Small intestine (tissue), 7 donors: ENCODE results near the gene PKP2. TPM values are rescaled to one million over a fixed set of nuclear protein-coding genes. Genes with fewer than 3 reads are reported as not detected.

Experiments
- DNase-seq, 2 donors: peaks; one replicate each; pipeline versions ENCODE4 v3.0.0 to v3.0.0-alpha.2; 2013
- FAIRE-seq: peaks from 2 replicates; lab custom pipeline; 2012; peaks lifted over from hg19 to GRCh38; lab: Jason Lieb, UNC
- H3K27ac ChIP-seq, 3 donors: one replicate each; pipeline ENCODE4 v1.5.1; 2013; ENCODE audit warnings: low read length in 2 of 3, mild to moderate bottlenecking in 2 of 3, control low read depth in 1 of 3, inconsistent platforms in 1 of 3, low read depth in 1 of 3, moderate library complexity in 1 of 3
- H3K27me3 ChIP-seq, 3 donors: one replicate each; pipeline ENCODE4 v1.6.1; 2013; ENCODE audit warnings: low read length in 3 of 3, inconsistent platforms in 1 of 3; ENCODE audit not compliant: control insufficient read depth in 3 of 3, insufficient read depth in 3 of 3
- H3K36me3 ChIP-seq, 3 donors: one replicate each; pipeline ENCODE4 v1.6.1; 2013; ENCODE audit warnings: low read length in 3 of 3, inconsistent platforms in 1 of 3, low read depth in 1 of 3, mild to moderate bottlenecking in 1 of 3, moderate library complexity in 1 of 3; ENCODE audit not compliant: control insufficient read depth in 3 of 3, insufficient read depth in 2 of 3
- H3K4me1 ChIP-seq, 3 donors: one replicate each; pipeline ENCODE4 v1.6.1; 2013; ENCODE audit warnings: low read length in 2 of 3, inconsistent platforms in 1 of 3, low read depth in 1 of 3, mild to moderate bottlenecking in 1 of 3, moderate library complexity in 1 of 3; ENCODE audit not compliant: control insufficient read depth in 3 of 3, insufficient read depth in 2 of 3
- H3K4me3 ChIP-seq, 3 donors: one replicate each; pipeline ENCODE4 v1.5.1; 2013; ENCODE audit warnings: low read length in 3 of 3, control low read depth in 1 of 3, inconsistent platforms in 1 of 3, low read depth in 1 of 3, mild to moderate bottlenecking in 1 of 3, moderate library complexity in 1 of 3
- H3K9me3 ChIP-seq, 2 donors: one replicate each; pipeline ENCODE4 v1.6.1; 2013; ENCODE audit warnings: low read depth in 1 of 2, low read length in 1 of 2; ENCODE audit not compliant: control insufficient read depth in 2 of 2, insufficient read depth in 1 of 2
- WGBS, 3 donors: extraction: QIAGEN DNeasy Blood & Tissue Kit; methylation state at CpG; one replicate each; pipeline ENCODE4 v1.1.7; 2013; 5-methylcytosine and 5-hydroxymethylcytosine counted together
- polyA plus RNA-seq, 4 donors: library from polyadenylated mRNA; stranded (reverse) in 3 of 4; unstranded in 1 of 4; fragments of 200-250 nt in 3 of 4; fragments of 120-200 nt in 1 of 4; gene quantifications; one replicate each; pipeline versions ENCODE4 v1.2.1 to v1.2.3, GENCODE V29; 2013
- donor health status: healthy with polysubstance abuse.
- donor health status: control.
- donor health status: control.
- donor health status: Bipolar disorder and iron deficiency.
- donor health status: healthy.

Gene PKP2
- polyA plus RNA-seq, 4 donors, result 12.7 to 34.7 (median 22.8) TPM

DNA sequence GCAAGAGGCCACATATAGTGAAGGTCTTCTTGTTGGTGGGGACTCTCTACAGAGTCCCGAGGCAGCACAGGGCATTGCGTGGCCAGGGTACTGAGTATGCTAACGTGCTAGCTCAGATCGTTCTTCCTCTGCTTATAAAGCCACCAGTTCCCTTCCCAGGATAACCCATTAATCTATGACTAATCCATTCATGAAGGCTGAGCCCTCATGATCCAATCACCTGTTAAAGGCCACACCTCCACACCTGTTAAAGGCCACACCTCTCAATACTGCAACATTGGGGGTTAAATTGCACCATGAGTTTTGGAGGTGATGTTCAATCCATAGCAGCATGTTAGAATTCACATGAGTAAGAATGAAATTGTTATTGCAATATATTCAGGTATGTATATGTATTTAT lies 128.1 kb downstream of the PKP2 start:
- H3K9me3 ChIP-seq, result no peaks in the 10 kb centered on the region
- 27 to 63% (median 41%) methylated on average over 4 of the region's 4 CpGs for WGBS, 3 donors
- FAIRE-seq, result no peak

DNA sequence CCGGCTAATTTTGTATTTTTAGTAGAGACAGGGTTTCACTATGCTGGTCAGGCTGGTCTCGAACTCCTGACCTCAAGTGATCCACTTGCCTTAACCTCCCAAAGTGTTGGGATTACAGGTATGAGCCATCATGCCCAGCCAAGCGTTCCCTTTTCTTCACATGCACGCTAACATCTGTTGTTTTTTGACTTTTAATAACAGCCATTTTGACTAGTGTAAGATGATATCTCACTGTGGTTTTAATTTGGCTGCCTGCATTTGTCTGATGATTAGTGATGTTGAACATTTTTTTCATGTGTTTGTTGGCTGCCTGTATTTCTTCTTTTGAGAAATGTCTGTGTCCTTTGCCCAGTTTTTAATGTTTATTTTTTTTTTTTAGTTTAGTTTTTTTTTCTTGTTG lies 130.7 kb downstream of the PKP2 start:
- Histone ChIP-seq H3K9me3 (no peaks in the 10 kb centered on the region), H3K36me3 (no peaks in the 10 kb centered on the region), H3K27me3 (no peaks in the 10 kb centered on the region), H3K27ac (no peak overlapping the region), H3K4me1 (no peaks in the 10 kb centered on the region), H3K4me3 (no peak overlapping the region)
- WGBS, 3 donors, result 72 to 91% (median 74%) methylated on average over 4 of the region's 4 CpGs
- no peak for DNase-seq
- no peak for FAIRE-seq

More for the DNA sequence above, 128.1 kb downstream of the PKP2 start:
- Histone ChIP-seq H3K27ac (no peak overlapping the region), H3K4me1 (peaks cover 3 to 9% (median 3%) of the 10 kb centered on the region in 3 donors), H3K4me3 (no peak overlapping the region), H3K36me3 (no peaks in the 10 kb centered on the region), H3K27me3 (no peaks in the 10 kb centered on the region)
- DNase-seq, result peak in 1 of 2 donors; percentile 69

DNA sequence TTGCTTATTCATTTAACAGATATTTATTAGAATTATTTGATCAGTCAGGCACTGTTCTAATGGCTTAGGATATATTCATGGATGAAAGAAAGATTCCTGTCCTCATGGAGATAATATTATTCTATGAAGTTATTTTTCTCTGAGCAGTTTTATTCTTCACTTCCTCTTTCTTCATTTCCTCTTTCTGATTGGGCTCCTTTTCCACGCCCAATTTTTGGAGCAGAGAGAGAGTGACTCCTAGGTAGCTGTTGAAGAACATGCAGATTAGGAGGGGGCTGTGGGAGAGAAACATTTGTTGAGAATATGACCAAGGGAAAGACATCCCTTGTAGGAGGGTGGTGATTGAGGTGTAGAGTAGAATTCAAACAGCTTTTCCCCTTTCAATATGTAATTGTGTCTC lies 134.9 kb downstream of the PKP2 start:
- no peak for DNase-seq
- H3K9me3 ChIP-seq, result no peaks in the 10 kb centered on the region
- no peaks in the 10 kb centered on the region for H3K27me3 ChIP-seq
- H3K36me3 ChIP-seq, result no peaks in the 10 kb centered on the region
- peaks cover 0 to 2% (median 0%) of the 10 kb centered on the region in 3 donors for H3K4me1 ChIP-seq
- no peak overlapping the region for H3K4me3 ChIP-seq
- FAIRE-seq, result no peak
- 33 to 50% (median 40%) methylated on average over 1 of the region's 1 CpG for WGBS, 3 donors
- no peak overlapping the region for H3K27ac ChIP-seq

DNA sequence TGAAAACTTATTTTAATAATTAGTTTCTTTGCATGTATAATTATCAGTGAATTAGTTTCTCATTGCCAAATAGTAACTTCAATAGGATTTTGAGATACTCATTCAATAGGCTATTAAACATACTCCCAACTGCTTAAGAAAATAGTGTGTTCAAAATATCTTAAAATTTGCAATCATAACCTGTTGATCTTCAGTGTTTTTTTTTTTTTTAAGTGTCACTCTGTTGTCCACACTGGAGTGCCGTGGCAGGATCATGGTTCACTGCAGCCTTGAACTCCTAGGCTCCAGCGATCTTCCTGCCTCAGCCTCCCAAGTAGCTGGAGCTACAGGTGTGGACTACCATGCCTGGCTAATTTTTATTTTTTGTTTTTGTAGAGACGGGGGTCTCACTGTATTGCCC lies 139.4 kb downstream of the PKP2 start:
- no peak for DNase-seq
- H3K27me3 ChIP-seq, result no peaks in the 10 kb centered on the region
- no peak for FAIRE-seq
- H3K27ac ChIP-seq, result peak overlapping the region in 1 of 3 donors; percentile 96
- peaks cover 2 to 7% (median 2%) of the 10 kb centered on the region in 3 donors for H3K36me3 ChIP-seq
- peaks cover 2 to 7% (median 4%) of the 10 kb centered on the region in 3 donors for H3K4me1 ChIP-seq
- H3K9me3 ChIP-seq, result no peaks in the 10 kb centered on the region
- H3K4me3 ChIP-seq, result no peak overlapping the region
- 90 to 92% (median 92%) methylated on average over 3 of the region's 3 CpGs for WGBS, 3 donors

DNA sequence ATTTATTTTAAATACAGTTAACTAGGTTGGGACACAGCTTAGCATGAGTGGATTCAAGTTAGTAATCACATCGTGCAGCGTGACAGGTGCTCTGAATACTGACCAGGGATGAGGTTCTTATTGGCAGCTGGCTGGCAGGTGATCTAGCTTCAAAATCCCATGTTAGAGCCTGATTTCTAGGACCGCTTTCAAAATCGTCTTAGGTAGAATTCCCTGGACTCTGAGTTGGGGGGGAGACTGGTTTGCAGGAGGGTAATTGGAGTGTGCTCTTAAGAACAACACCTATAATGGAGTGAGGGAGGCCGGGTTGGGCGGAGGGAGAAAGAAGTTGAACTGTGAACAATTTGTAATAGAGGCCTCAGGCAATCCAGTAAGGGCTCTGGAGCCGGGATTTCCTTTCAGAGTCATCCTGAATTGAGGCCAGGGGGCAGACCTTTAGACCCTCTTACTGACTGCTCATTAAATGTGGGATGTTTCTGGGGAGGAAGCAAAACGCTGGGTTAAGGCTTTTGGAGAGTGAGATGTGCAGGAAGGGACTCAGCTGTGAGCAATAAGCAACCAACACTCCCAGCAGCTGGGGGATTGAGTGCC lies 140.0 kb downstream of the PKP2 start:
- H3K9me3 ChIP-seq, result no peaks in the 10 kb centered on the region
- FAIRE-seq, result no peak
- 22 to 30% (median 30%) methylated on average over 8 of the region's 8 CpGs for WGBS, 3 donors
- peaks cover 2 to 10% (median 5%) of the 10 kb centered on the region in 3 donors for H3K36me3 ChIP-seq
- peaks cover 2 to 7% (median 4%) of the 10 kb centered on the region in 3 donors for H3K4me1 ChIP-seq
- no peak for DNase-seq
- H3K27ac ChIP-seq, result peak overlapping the region in 1 of 3 donors; percentile 96
- no peaks in the 10 kb centered on the region for H3K27me3 ChIP-seq
- no peak overlapping the region for H3K4me3 ChIP-seq

DNA sequence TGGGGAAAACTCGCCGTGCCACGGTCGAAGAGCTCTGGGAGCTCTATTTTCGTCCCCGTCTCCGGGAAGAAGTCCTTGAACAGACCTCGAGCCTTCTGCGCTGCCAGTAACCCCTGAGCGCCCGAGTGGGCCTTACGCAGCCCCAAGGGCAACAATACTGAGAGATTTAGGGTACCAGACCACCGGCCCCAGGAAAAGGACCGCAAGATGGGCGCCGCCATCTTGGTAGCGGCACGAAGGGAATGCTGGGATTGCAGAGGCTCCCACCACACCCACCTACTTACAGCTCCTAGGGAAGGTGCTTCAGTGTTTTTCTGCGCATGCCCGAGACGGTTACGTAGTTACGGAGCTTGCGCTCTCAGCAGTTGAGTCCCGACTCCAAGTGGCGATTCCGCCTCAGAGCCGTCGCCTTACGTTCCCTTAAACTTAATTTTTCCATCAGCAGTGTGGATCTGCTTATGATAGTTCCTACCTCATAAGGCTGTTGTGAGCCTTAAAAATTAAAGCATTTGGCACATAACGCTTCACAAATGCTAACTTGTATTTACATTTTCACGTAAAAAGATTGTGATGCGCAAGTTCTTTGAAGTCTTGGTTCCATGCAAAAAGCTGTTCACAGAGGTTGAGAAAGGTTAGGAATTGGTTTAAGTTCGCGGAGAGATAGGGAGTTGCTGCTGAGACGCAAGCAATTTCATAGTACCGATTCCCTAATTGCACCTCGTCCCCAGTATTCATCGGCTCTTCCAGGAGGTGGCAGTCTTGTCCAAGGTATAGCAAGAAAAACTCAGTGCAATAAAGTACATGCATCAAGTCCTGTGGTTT lies 140.7 kb downstream of the PKP2 start, which contains the start of gene YARS2:
Gene YARS2 (minus strand): TSS at position 244 of the 822 bp plus-strand sequence. CDS start 23 bp downstream, at position 221.
- FAIRE-seq (no peak), DNase-seq (peak; percentile 97 to 98)
- WGBS, 3 donors, result 0 to 1% (median 0%) methylated on average over 39 of the region's 39 CpGs
- Histone ChIP-seq H3K27ac (peak within 1 kb of the TSS; percentile 86 to 96 (median 90)), H3K27me3 (no peaks in the 10 kb centered on the region), H3K4me1 (peaks cover 2 to 7% (median 4%) of the 10 kb centered on the region in 3 donors), H3K36me3 (peaks cover 2 to 17% (median 5%) of the 10 kb centered on the region in 3 donors), H3K4me3 (peak within 1 kb of the TSS; percentile 85 to 92 (median 91)), H3K9me3 (no peaks in the 10 kb centered on the region)

DNA sequence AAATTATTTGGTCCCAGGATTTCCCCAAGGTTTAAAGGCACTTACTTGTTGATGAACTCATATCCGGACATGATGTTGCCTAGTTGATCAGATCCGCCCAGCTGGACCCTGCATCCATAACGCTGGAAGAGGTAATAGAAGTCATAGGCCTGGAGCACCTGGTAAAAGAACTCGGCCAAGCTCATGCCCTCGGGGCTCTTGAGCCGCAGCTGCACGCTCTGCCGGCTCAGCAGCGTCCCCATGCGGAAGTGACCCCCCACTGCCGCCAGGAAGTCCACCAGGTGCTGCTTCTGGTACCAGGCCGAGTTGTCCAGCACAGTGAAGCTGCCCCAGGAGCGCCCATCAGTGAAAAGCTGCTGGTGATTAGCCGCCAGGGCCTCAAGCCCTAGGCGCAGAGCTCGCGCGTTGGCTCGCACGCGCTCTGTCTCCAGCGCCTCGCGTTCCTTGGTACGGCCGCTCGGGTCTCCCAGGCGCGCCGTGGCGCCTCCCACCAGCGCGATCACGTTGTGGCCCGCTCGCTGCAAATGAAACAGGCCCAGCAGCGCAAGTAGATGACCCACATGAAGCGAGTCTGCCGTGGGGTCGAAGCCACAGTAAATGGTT lies 141.4 kb downstream of the PKP2 start:
- Histone ChIP-seq H3K4me1 (peaks cover 2 to 7% (median 4%) of the 10 kb centered on the region in 3 donors), H3K27ac (peak overlapping the region; percentile 68 to 96 (median 90)), H3K36me3 (peaks cover 4 to 22% (median 7%) of the 10 kb centered on the region in 3 donors), H3K27me3 (no peaks in the 10 kb centered on the region), H3K4me3 (peak overlapping the region; percentile 85 to 92 (median 91)), H3K9me3 (no peaks in the 10 kb centered on the region)
- FAIRE-seq, result no peak
- peak; percentile 70 to 88 for DNase-seq
- 0% methylated on average over 30 to 40 of the region's 40 CpGs for WGBS, 3 donors

DNA sequence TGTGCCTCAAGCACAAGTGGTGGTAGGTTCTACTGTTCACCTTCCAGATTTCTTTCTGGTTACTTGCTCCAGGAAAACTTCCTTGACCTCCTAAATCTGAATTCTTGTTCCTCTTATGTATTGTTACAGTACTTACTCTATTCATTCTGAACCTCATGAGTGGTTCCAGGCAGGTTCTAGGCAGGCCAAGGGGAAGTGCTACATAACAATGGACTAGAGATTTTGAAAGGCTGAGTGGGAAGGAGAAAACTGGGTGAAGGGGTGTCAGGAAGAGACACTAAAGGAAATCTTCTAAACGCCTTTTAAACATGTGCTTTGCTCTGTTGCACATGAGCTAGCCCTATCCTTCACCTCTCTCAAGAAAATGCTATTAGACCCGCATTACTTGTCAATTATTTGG lies 142.5 kb downstream of the PKP2 start:
- Histone ChIP-seq H3K4me3 (peak overlapping the region in 2 of 3 donors; percentile 11 to 91), H3K27me3 (no peaks in the 10 kb centered on the region), H3K27ac (peak overlapping the region in 1 of 3 donors; percentile 23), H3K4me1 (peaks cover 2 to 7% (median 4%) of the 10 kb centered on the region in 3 donors), H3K36me3 (peaks cover 8 to 25% (median 12%) of the 10 kb centered on the region in 3 donors), H3K9me3 (no peaks in the 10 kb centered on the region)
- DNase-seq (peak; percentile 9 to 23), FAIRE-seq (no peak)
- WGBS, 3 donors, result 16 to 32% (median 22%) methylated on average over 2 of the region's 2 CpGs
